A673 (cell line): ENCODE measurements around the gene ATP2B2.

Experiments used
- EZH2 ChIP-seq: fragments of 200-600 bp; sonication (generic); IDR thresholded peaks from 2 replicates; pipeline ENCODE4 v1.6.1; 2017; ENCODE audit warnings: borderline replicate concordance, low read depth, mild to moderate bottlenecking, mixed read lengths, antibody characterized with exemption, low read length; ENCODE audit not compliant: poor library complexity, severe bottlenecking
- TF ChIP-seq, protein P1 (sequence below): fragments of 300-800, 200-600 bp; sonication (generic); conservative IDR thresholded peaks from 2 replicates; pipeline ENCODE4 v1.5.1; 2017; ENCODE audit warnings: low read depth, mild to moderate bottlenecking, antibody characterized with exemption, low read length, moderate library complexity, mixed read lengths

GRCh38 chr3:10474847-10475246 lies 30.5 kb downstream of the ATP2B2 start:
- TF ChIP-seq, protein P1, sequence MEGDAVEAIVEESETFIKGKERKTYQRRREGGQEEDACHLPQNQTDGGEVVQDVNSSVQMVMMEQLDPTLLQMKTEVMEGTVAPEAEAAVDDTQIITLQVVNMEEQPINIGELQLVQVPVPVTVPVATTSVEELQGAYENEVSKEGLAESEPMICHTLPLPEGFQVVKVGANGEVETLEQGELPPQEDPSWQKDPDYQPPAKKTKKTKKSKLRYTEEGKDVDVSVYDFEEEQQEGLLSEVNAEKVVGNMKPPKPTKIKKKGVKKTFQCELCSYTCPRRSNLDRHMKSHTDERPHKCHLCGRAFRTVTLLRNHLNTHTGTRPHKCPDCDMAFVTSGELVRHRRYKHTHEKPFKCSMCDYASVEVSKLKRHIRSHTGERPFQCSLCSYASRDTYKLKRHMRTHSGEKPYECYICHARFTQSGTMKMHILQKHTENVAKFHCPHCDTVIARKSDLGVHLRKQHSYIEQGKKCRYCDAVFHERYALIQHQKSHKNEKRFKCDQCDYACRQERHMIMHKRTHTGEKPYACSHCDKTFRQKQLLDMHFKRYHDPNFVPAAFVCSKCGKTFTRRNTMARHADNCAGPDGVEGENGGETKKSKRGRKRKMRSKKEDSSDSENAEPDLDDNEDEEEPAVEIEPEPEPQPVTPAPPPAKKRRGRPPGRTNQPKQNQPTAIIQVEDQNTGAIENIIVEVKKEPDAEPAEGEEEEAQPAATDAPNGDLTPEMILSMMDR: no peak
- no peak for TF ChIP-seq EZH2
